Natural killer cell treated with Interleukin-12 subunit alpha and Interleukin-12 subunit beta and Interleukin-15 and Interleukin-18, amount 100 ng/mL, for 72 hours (primary cell): ENCODE results near the gene PRDX3. TPM values are rescaled to one million over a fixed set of nuclear protein-coding genes. Genes with fewer than 3 reads are reported as not detected.
A peak's percentile ranks its signal among the peaks of the same experiment; 100 is the strongest.

ENCODE experiments used
- ATAC-seq, 2 donors: fragments of 150-1000 bp; cut with Tn5 transposase in 1 of 2; sonication (Bioruptor Pico), chemical (Tn5 transposase) in 1 of 2; 2 replicates each; pipeline ENCODE4 v1.10.0; 2021
- DNase-seq: peaks from one replicate; pipeline ENCODE4 v3.0.0; 2022; ENCODE audit warnings: low spot score
- H3K27ac Mint-ChIP-seq, 2 donors: 1 replicate in 1 of 2; 2 replicates in 1 of 2; pipeline ENCODE4 v1.8.0; 2022; ENCODE audit warnings: mixed read lengths in 2 of 2, mild to moderate bottlenecking in 1 of 2, moderate library complexity in 1 of 2
- H3K27me3 Mint-ChIP-seq, 2 donors: 1 replicate in 1 of 2; 2 replicates in 1 of 2; pipeline ENCODE4 v1.8.0; 2022; ENCODE audit warnings: mixed read lengths in 2 of 2
- H3K36me3 Mint-ChIP-seq: one replicate; pipeline ENCODE4 v1.8.0; 2022; ENCODE audit warnings: mixed read lengths
- H3K4me1 Mint-ChIP-seq, 2 donors: 1 replicate in 1 of 2; 2 replicates in 1 of 2; pipeline ENCODE4 v1.8.0; 2022; ENCODE audit warnings: low read depth in 2 of 2, mixed read lengths in 2 of 2, mild to moderate bottlenecking in 1 of 2
- H3K4me3 Mint-ChIP-seq: one replicate; pipeline ENCODE4 v1.8.0; 2022; ENCODE audit warnings: mixed read lengths
- H3K9me3 Mint-ChIP-seq: 2 replicates; pipeline ENCODE4 v1.8.0; 2022; ENCODE audit warnings: mixed read lengths
- total RNA-seq, 2 donors: library from RNA; stranded (reverse); gene quantifications; one replicate each; pipeline ENCODE4 v1.2.3, GENCODE V29; 2022

The PRDX3 gene
- total RNA-seq, 2 donors from 2014 or later, result 137 to 144 TPM

- H3K9me3 Mint-ChIP-seq, result no peaks in the 10 kb centered on the region
- peak overlapping the region; percentile 76 for H3K4me3 Mint-ChIP-seq
- ATAC-seq (no peak), DNase-seq (no peak)
- H3K27ac Mint-ChIP-seq, result peak overlapping the region; percentile 87 to 94
- no peaks in the 10 kb centered on the region for H3K36me3 Mint-ChIP-seq
- peaks cover 47 to 66% of the 10 kb centered on the region in 2 donors for H3K4me1 Mint-ChIP-seq
- H3K27me3 Mint-ChIP-seq, result no peaks in the 10 kb centered on the region
Observed at GRCh38 chr10:119210633-119211032, 32.0 kb upstream of the PRDX3 start.

- DNase-seq (no peak), ATAC-seq (no peak)
- Mint-ChIP-seq H3K9me3 (no peaks in the 10 kb centered on the region), H3K36me3 (no peaks in the 10 kb centered on the region), H3K27ac (peak overlapping the region; percentile 76 to 82), H3K4me1 (peaks cover 47 to 65% of the 10 kb centered on the region in 2 donors), H3K27me3 (no peaks in the 10 kb centered on the region), H3K4me3 (peak overlapping the region; percentile 95)
Observed at GRCh38 chr10:119209736-119210355, 31.2 kb upstream of the PRDX3 start.

DNA sequence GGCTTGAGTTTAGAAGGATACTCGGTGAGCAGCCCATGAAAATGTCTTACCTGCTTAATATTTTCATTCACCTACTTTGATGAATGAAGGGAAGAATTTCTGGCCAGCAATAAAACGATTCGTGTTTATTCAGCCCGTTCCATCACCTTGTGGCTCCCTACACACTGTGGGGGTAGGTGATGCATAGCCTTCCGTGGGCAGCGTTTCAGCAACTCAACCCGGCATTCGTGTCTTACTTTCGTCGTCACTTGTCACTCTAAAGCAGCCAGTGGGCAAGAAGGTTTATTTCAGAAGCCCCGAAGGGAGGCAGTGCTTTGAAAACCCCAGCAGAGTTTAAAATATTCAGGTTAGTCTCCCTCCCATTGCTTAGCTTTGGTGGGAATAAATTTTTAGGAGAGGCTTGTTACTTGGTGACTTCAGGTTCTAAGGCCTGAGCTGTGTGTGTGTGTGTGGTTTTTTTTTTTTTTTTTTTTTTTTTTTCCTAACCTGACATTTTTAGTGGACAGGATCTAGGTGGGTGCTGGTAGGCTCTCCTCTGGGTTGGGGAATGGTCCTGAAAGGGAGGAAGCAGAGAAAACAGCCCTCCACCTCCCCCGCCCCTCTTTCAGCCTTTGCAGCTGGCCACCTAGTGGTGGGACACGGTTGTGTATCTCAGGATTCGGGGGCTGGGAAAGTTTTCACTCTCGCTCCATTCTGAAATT lies 30.6 kb upstream of the PRDX3 start:
- Mint-ChIP-seq H3K36me3 (no peaks in the 10 kb centered on the region), H3K4me1 (peaks cover 42 to 58% of the 10 kb centered on the region in 2 donors), H3K9me3 (no peaks in the 10 kb centered on the region), H3K4me3 (peak overlapping the region; percentile 95), H3K27ac (peak overlapping the region; percentile 76 to 82), H3K27me3 (no peaks in the 10 kb centered on the region)
- no peak for ATAC-seq
- no peak for DNase-seq

DNA sequence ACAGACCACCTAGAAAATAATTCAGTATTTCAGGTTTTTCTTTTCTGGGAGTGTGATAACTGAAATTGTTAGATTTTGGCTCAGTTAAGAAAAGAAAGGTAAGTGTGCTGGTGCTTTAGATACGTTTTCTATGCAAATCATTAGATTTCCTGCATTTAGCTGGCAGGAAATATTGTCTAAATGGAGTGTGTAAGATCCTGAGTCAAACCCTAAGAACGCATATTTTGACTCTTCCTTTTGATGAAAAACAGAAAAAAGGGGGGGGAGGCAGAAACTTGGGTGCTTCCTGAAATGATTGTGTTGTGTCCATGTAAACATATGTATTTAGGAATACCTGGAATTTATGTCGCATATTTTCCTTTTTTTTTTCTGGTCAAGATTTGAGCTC lies 29.9 kb upstream of the PRDX3 start:
- no peaks in the 10 kb centered on the region for H3K27me3 Mint-ChIP-seq
- H3K9me3 Mint-ChIP-seq, result no peaks in the 10 kb centered on the region
- H3K4me3 Mint-ChIP-seq, result peak overlapping the region; percentile 95
- H3K27ac Mint-ChIP-seq, result peak overlapping the region; percentile 76 to 82
- no peaks in the 10 kb centered on the region for H3K36me3 Mint-ChIP-seq
- ATAC-seq (no peak), DNase-seq (no peak)
- peaks cover 38 to 54% of the 10 kb centered on the region in 2 donors for H3K4me1 Mint-ChIP-seq

DNA sequence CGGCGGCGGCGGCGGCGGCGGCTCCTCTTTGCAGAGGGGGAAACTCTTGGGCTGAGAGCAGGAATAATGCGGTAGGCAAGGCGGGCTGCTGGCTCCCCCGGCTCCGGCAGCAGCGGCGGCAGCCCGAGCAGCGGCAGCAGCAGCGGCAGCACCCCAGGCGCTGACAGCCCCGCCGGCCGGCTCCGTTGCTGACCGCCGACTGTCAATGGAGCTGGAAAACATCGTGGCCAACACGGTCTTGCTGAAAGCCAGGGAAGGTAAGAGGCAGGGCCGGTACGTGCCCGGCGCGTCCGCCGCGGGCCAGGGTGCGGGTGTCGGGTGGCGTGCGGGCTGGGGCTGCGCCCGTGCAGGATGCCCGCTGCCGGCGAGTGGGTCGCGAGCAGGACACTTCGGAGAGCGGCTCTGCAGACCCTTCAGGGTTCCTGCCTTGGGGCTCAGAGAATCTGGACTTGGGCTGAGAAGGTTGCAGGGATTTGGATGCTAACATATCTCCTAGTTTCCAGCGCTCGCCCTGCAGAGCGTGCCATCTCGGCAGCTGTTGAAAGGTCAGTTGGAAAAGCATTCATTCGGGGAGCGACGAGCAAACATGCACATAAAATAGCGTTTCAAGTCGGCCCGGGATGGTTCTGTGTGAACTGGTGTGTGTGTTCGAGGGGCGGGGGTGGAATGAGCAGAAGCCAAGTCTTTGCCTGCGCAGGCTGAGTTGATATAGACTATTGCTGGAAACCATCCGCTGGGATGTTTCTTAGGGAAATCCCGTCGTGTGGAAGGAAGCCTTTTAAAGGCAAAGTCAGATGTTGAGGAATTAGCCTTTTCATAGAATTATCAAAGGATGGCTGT lies 29.3 kb upstream of the PRDX3 start:
- Mint-ChIP-seq H3K27me3 (no peaks in the 10 kb centered on the region), H3K27ac (peak overlapping the region; percentile 76 to 82), H3K4me3 (peak overlapping the region; percentile 95), H3K4me1 (peaks cover 38 to 54% of the 10 kb centered on the region in 2 donors), H3K9me3 (no peaks in the 10 kb centered on the region), H3K36me3 (no peaks in the 10 kb centered on the region)
- ATAC-seq, result peak; percentile 21 to 29
- no peak for DNase-seq

- ATAC-seq (peak; percentile 94 to 95), DNase-seq (peak; percentile 97)
- Mint-ChIP-seq H3K9me3 (no peaks in the 10 kb centered on the region), H3K4me3 (peak within 1 kb of the TSS; percentile 95), H3K4me1 (peaks cover 33 to 47% of the 10 kb centered on the region in 2 donors), H3K27ac (peak within 1 kb of the TSS; percentile 89 to 96), H3K36me3 (no peaks in the 10 kb centered on the region), H3K27me3 (no peaks in the 10 kb centered on the region)
Observed at GRCh38 chr10:119207366-119207666, 28.7 kb upstream of the PRDX3 start, which contains the start of gene GRK5. Gene GRK5, plus strand, starts transcription at chr10:119207571. Its CDS starts 347 bp downstream, at chr10:119207918.

- peaks cover 30 to 42% of the 10 kb centered on the region in 2 donors for H3K4me1 Mint-ChIP-seq
- peak overlapping the region; percentile 94 for H3K4me3 Mint-ChIP-seq
- no peaks in the 10 kb centered on the region for H3K27me3 Mint-ChIP-seq
Observed at GRCh38 chr10:119206603-119207365, 28.2 kb upstream of the PRDX3 start.

GRCh38 chr10:119205894-119206602 lies 27.4 kb upstream of the PRDX3 start:
- DNase-seq (peak; percentile 85), ATAC-seq (peak; percentile 46 to 50)
- Mint-ChIP-seq H3K27me3 (no peaks in the 10 kb centered on the region), H3K27ac (peak overlapping the region; percentile 89 to 96), H3K4me3 (peak overlapping the region; percentile 94), H3K9me3 (no peaks in the 10 kb centered on the region), H3K36me3 (no peaks in the 10 kb centered on the region), H3K4me1 (peaks cover 23 to 35% of the 10 kb centered on the region in 2 donors)

More at GRCh38 chr10:119206603-119207365, 28.2 kb upstream of the PRDX3 start:
- DNase-seq, result peak; percentile 79
- H3K9me3 Mint-ChIP-seq, result no peaks in the 10 kb centered on the region
- no peaks in the 10 kb centered on the region for H3K36me3 Mint-ChIP-seq
- H3K27ac Mint-ChIP-seq, result peak overlapping the region; percentile 89 to 96
- peak; percentile 70 to 72 for ATAC-seq

GRCh38 chr10:119203006-119203405 lies 24.4 kb upstream of the PRDX3 start:
- peaks cover 0 to 3% of the 10 kb centered on the region in 2 donors for H3K27me3 Mint-ChIP-seq
- DNase-seq (no peak), ATAC-seq (no peak)
- no peak overlapping the region for H3K27ac Mint-ChIP-seq
- H3K9me3 Mint-ChIP-seq, result no peaks in the 10 kb centered on the region
- no peak overlapping the region for H3K4me3 Mint-ChIP-seq
- H3K36me3 Mint-ChIP-seq, result no peaks in the 10 kb centered on the region
- H3K4me1 Mint-ChIP-seq, result peaks cover 18 to 24% of the 10 kb centered on the region in 2 donors

GRCh38 chr10:119201233-119201632 lies 22.6 kb upstream of the PRDX3 start:
- ATAC-seq (no peak), DNase-seq (no peak)
- H3K27ac Mint-ChIP-seq, result peak overlapping the region in 1 of 2 donors; percentile 33
- H3K4me3 Mint-ChIP-seq, result no peak overlapping the region
- H3K9me3 Mint-ChIP-seq, result no peaks in the 10 kb centered on the region
- peaks cover 19 to 24% of the 10 kb centered on the region in 2 donors for H3K4me1 Mint-ChIP-seq
- peaks cover 0 to 3% of the 10 kb centered on the region in 2 donors for H3K27me3 Mint-ChIP-seq
- no peaks in the 10 kb centered on the region for H3K36me3 Mint-ChIP-seq

DNA sequence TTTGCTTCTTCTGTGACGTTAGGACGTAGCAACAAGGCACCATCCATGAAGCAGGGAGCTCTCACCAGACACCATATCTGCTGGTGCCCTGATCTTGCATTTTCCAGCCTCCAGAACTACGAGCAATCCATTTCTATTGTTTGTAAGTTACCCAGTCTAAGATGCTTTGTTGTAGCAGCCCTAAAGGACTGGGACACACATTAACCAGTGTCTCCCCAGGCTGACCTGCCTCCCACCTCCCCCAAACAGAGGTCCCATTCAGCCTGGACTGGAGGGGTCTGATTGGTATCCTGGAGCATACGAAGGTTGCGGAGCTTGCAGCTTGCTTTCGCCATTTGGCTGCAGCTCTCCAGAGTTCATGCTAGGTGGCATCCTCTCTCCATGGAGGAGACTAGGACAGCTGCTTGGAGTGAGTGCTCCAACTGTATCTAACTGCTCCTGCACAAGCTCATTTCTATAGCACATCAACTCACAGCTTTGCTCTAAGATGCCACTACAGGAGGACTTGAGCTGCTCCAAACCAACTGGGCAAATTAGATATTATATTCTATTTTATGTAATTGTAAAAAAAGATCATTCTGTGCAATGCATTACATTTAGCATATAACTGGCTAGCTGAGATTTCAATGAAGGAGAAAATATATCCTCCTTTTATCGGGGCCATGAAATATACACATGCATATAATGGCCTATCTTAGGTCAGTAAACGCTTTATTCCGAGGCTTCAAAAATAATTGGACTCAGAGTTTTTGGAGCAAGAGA lies 20.8 kb upstream of the PRDX3 start:
- Mint-ChIP-seq H3K9me3 (no peaks in the 10 kb centered on the region), H3K4me1 (peaks cover 23 to 28% of the 10 kb centered on the region in 2 donors), H3K27ac (peak overlapping the region; percentile 77 to 90), H3K36me3 (no peaks in the 10 kb centered on the region), H3K27me3 (peaks cover 0 to 5% of the 10 kb centered on the region in 2 donors), H3K4me3 (no peak overlapping the region)
- DNase-seq (no peak), ATAC-seq (peak; percentile 55 to 75)

GRCh38 chr10:119198438-119198837 lies 19.8 kb upstream of the PRDX3 start:
- Mint-ChIP-seq H3K4me1 (peaks cover 23 to 28% of the 10 kb centered on the region in 2 donors), H3K4me3 (peak overlapping the region; percentile 31), H3K9me3 (no peaks in the 10 kb centered on the region), H3K27ac (peak overlapping the region; percentile 77 to 90), H3K27me3 (peaks cover 0 to 5% of the 10 kb centered on the region in 2 donors), H3K36me3 (no peaks in the 10 kb centered on the region)
- no peak for DNase-seq
- ATAC-seq, result no peak
